GM23248 (cell line): Measurements from ENCODE around the gene ZC3H7A. TPM values are rescaled to one million over a fixed set of nuclear protein-coding genes. Genes with fewer than 3 reads are reported as not detected.

ENCODE experiments used
- DNase-seq: peaks from one replicate; pipeline ENCODE4 v3.0.0-alpha.2; 2015
- H2AFZ ChIP-seq: fragments of 200-600 bp; sonication (generic); 2 replicates; pipeline ENCODE4 v1.6.1; 2016; ENCODE audit warnings: antibody characterized with exemption
- H3F3A ChIP-seq: fragments of 200-600 bp; sonication (generic); 2 replicates; pipeline ENCODE4 v1.6.1; 2016; ENCODE audit warnings: mild to moderate bottlenecking, antibody characterized with exemption, mixed run types; ENCODE audit not compliant: insufficient read depth
- H3K27ac ChIP-seq: fragments of 200-600 bp; sonication (generic); 2 replicates; pipeline ENCODE4 v1.5.1; 2016; ENCODE audit warnings: mild to moderate bottlenecking
- H3K27me3 ChIP-seq: fragments of 200-600 bp; sonication (generic); replicated peaks from 2 replicates; pipeline ENCODE4 v1.6.1; 2016; ENCODE audit warnings: mild to moderate bottlenecking; ENCODE audit not compliant: insufficient read depth
- H3K36me3 ChIP-seq: fragments of 200-600 bp; sonication (generic); 2 replicates; pipeline ENCODE4 v1.6.1; 2016; ENCODE audit warnings: low read depth, mild to moderate bottlenecking
- H3K4me1 ChIP-seq: fragments of 200-600 bp; sonication (generic); 2 replicates; pipeline ENCODE4 v1.6.1; 2016; ENCODE audit warnings: mild to moderate bottlenecking; ENCODE audit not compliant: insufficient read depth
- H3K4me2 ChIP-seq: fragments of 200-600 bp; sonication (generic); one replicate; pipeline ENCODE4 v1.6.1; 2016; ENCODE audit warnings: mild to moderate bottlenecking; ENCODE audit not compliant: unreplicated experiment
- H3K4me3 ChIP-seq: fragments of 200-600 bp; sonication (generic); 2 replicates; pipeline ENCODE4 v1.5.1; 2016; ENCODE audit warnings: mild to moderate bottlenecking
- H3K79me2 ChIP-seq: fragments of 200-600 bp; sonication (generic); 2 replicates; pipeline ENCODE4 v1.6.1; 2016; ENCODE audit warnings: mild to moderate bottlenecking; ENCODE audit not compliant: insufficient read depth
- H3K9ac ChIP-seq: fragments of 200-600 bp; sonication (generic); 2 replicates; pipeline ENCODE4 v1.6.1; 2016; ENCODE audit warnings: mild to moderate bottlenecking
- H3K9me2 ChIP-seq: fragments of 200-600 bp; sonication (generic); 2 replicates; pipeline ENCODE4 v1.6.1; 2016; ENCODE audit warnings: mixed run types, mild to moderate bottlenecking, moderate library complexity; ENCODE audit not compliant: insufficient read depth
- H3K9me3 ChIP-seq: fragments of 200-600 bp; sonication (generic); one replicate; pipeline ENCODE4 v1.6.1; 2017; ENCODE audit warnings: low read depth
- H4K20me1 ChIP-seq: fragments of 200-600 bp; sonication (generic); 2 replicates; pipeline ENCODE4 v1.6.0; 2016; ENCODE audit not compliant: insufficient read depth
- EZH2 ChIP-seq: fragments of 200-600 bp; sonication (generic); IDR thresholded peaks from 2 replicates; pipeline ENCODE4 v1.6.1; 2018; ENCODE audit warnings: antibody characterized with exemption, mild to moderate bottlenecking; ENCODE audit not compliant: insufficient read depth, poor library complexity, severe bottlenecking
- EZH2phosphoT487 ChIP-seq: fragments of 200-600 bp; sonication (generic); IDR thresholded peaks from 2 replicates; pipeline ENCODE4 v1.6.1; 2018; ENCODE audit warnings: antibody characterized with exemption, moderate library complexity, mild to moderate bottlenecking, low read depth; ENCODE audit not compliant: insufficient read depth
- WGBS, 2 experiments: methylation state at CpG; one replicate each; pipeline ENCODE4 v1.1.6; 2015 to 2017; ENCODE audit warnings: low lambda C conversion rate in 2 of 2, low coverage in 1 of 2; ENCODE audit errors: missing lambda C conversion rate in 2 of 2; 5-methylcytosine and 5-hydroxymethylcytosine counted together
- in situ Hi-C: fragments of 300-500 bp; cut with MboI; formaldehyde crosslinking; loops from 2 replicates; pipeline ENCODE4 v1.15.0; 2020
- polyA plus RNA-seq: library from polyadenylated mRNA; unstranded; fragments of >200 nt; fragmentation: Nextera tagmentation; extraction: Ambion mirVana; gene quantifications from 2 replicates; pipeline ENCODE4 v1.2.1, GENCODE V29; 2016
- total RNA-seq: library from RNA; depleted of rRNA; stranded (reverse); fragments of >200 nt; shearing (Covaris generic); gene quantifications from 2 replicates; pipeline ENCODE4 v1.2.3, GENCODE V29; 2014; rRNA removed

The ZC3H7A gene, protein sequence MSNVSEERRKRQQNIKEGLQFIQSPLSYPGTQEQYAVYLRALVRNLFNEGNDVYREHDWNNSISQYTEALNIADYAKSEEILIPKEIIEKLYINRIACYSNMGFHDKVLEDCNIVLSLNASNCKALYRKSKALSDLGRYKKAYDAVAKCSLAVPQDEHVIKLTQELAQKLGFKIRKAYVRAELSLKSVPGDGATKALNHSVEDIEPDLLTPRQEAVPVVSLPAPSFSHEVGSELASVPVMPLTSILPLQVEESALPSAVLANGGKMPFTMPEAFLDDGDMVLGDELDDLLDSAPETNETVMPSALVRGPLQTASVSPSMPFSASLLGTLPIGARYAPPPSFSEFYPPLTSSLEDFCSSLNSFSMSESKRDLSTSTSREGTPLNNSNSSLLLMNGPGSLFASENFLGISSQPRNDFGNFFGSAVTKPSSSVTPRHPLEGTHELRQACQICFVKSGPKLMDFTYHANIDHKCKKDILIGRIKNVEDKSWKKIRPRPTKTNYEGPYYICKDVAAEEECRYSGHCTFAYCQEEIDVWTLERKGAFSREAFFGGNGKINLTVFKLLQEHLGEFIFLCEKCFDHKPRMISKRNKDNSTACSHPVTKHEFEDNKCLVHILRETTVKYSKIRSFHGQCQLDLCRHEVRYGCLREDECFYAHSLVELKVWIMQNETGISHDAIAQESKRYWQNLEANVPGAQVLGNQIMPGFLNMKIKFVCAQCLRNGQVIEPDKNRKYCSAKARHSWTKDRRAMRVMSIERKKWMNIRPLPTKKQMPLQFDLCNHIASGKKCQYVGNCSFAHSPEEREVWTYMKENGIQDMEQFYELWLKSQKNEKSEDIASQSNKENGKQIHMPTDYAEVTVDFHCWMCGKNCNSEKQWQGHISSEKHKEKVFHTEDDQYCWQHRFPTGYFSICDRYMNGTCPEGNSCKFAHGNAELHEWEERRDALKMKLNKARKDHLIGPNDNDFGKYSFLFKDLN
- total RNA-seq (30.7 and 33.6 TPM in 2 replicates), polyA plus RNA-seq (48.0 and 49.7 TPM in 2 replicates)

- H4K20me1 ChIP-seq = 0 out of 2 replicates have a peak, but pooled peaks cover 5% of the 10 kb centered on the region
- in situ Hi-C loops = no loop called here
- peaks cover 67% of the 10 kb centered on the region for H3K79me2 ChIP-seq
- peak within 1 kb of the TSS; percentile 81 for H2AFZ ChIP-seq
- H3K27me3 ChIP-seq = no peaks in the 10 kb centered on the region
- no peaks in the 10 kb centered on the region; the same call in 1 of the 2 replicates for H3K9me2 ChIP-seq
- peak within 1 kb of the TSS; percentile 85 for H3K4me3 ChIP-seq
- H3K4me2 ChIP-seq = peak within 1 kb of the TSS; percentile 91
- 0 to 1% methylated on average over 44 to 53 of the region's 80 CpGs for WGBS, 2 experiments
- TF ChIP-seq EZH2 (no peak), EZH2phosphoT487 (no peak)
- DNase-seq = peak; percentile 100
- peak within 1 kb of the TSS; percentile 97 for H3K27ac ChIP-seq
- peaks cover 62% of the 10 kb centered on the region for H3F3A ChIP-seq
- H3K36me3 ChIP-seq = no peaks in the 10 kb centered on the region; the same call in 1 of the 2 replicates
- peaks cover 63% of the 10 kb centered on the region for H3K4me1 ChIP-seq
- H3K9me3 ChIP-seq = no peaks in the 10 kb centered on the region
- peak within 1 kb of the TSS; percentile 98 for H3K9ac ChIP-seq
Observed at GRCh38 chr16:11797166-11797956, at the start of gene ZC3H7A. Gene ZC3H7A (minus strand): TSS chr16:11797258. CDS start chr16:11782354, 14,904 bp downstream.

DNA sequence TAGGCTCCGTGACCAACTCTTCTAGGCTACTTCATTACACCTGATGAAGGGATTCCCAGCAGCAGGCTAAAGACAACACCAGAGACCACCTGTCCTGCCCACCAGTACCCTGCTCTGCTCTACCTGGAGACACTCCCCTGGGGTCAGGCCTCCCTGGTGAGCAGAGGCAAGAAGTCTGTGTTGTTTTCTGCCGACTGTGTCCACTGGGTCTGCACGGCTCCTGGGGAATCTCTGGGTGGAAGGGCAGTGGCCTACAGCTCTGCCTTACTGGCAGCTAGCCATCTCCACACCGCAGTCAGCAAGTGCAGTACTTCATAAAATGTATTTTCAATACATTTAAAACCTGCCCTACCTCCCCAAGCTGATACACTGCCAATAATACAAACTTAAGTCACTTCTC, 47.4 kb upstream of the ZC3H7A start:
- in situ Hi-C loops = no loop called here
- Histone ChIP-seq H3K9me3 (no peaks in the 10 kb centered on the region), H3K36me3 (peaks cover 88% of the 10 kb centered on the region), H3F3A (peaks cover 29% of the 10 kb centered on the region), H2AFZ (no peak overlapping the region), H3K9ac (no peak overlapping the region), H3K4me2 (no peak overlapping the region), H3K27me3 (no peaks in the 10 kb centered on the region), H3K4me1 (peaks cover 11% of the 10 kb centered on the region), H4K20me1 (no peaks in the 10 kb centered on the region), H3K9me2 (no peaks in the 10 kb centered on the region), H3K4me3 (no peak overlapping the region), H3K27ac (no peak overlapping the region), H3K79me2 (peaks cover 72% of the 10 kb centered on the region)
- DNase-seq = no peak
- TF ChIP-seq EZH2phosphoT487 (no peak), EZH2 (no peak)
- WGBS, 2 experiments = 97 to 98% methylated on average over 4 of the region's 4 CpGs

GRCh38 chr16:11843861-11844260, 46.8 kb upstream of the ZC3H7A start:
- no peaks in the 10 kb centered on the region for H3K9me2 ChIP-seq

More at GRCh38 chr16:11843861-11844260, 46.8 kb upstream of the ZC3H7A start:
- Histone ChIP-seq H3K27ac (no peak overlapping the region), H3K79me2 (peaks cover 66% of the 10 kb centered on the region), H3K27me3 (no peaks in the 10 kb centered on the region), H3K4me2 (no peak overlapping the region), H3K9me3 (no peaks in the 10 kb centered on the region), H3K4me3 (no peak overlapping the region), H3F3A (peaks cover 26% of the 10 kb centered on the region), H3K4me1 (peaks cover 5% of the 10 kb centered on the region), H3K9ac (no peak overlapping the region), H2AFZ (no peak overlapping the region), H4K20me1 (no peaks in the 10 kb centered on the region), H3K36me3 (peaks cover 88% of the 10 kb centered on the region)
- TF ChIP-seq EZH2 (no peak), EZH2phosphoT487 (no peak)
- in situ Hi-C loops = no loop called here
- WGBS, 2 experiments = 98 to 99% methylated on average over 5 of the region's 5 CpGs
- no peak for DNase-seq
